Gastroesophageal sphincter (tissue), 4 donors: ENCODE results near the gene KBTBD12. TPM values are rescaled to one million over a fixed set of nuclear protein-coding genes. Genes with fewer than 3 reads are reported as not detected.
A peak's percentile ranks its signal among the peaks of the same experiment; 100 is the strongest.

ENCODE experiments used
- ATAC-seq: fragments of 150-250 bp; one replicate; pipeline ENCODE4 v1.9.1; 2016; ENCODE audit warnings: mild to moderate bottlenecking, moderate library complexity
- H3K27ac ChIP-seq, 4 donors: fragments of 200-600 bp; sonication (generic) in 3 of 4; 1 replicate in 3 of 4; 2 replicates in 1 of 4; pipeline ENCODE4 v1.5.1; 2016 to 2019
- H3K27me3 ChIP-seq: fragments of 200-600 bp; sonication (generic); one replicate; pipeline ENCODE4 v1.5.1; 2019
- H3K36me3 ChIP-seq, 2 donors: fragments of 200-600 bp; sonication (generic); one replicate each; pipeline ENCODE4 v1.5.1; 2019; ENCODE audit warnings: control low read depth in 1 of 2
- H3K4me1 ChIP-seq, 3 donors: fragments of 200-600 bp; sonication (generic); 1 replicate in 2 of 3; 2 replicates in 1 of 3; pipeline ENCODE4 v1.5.1; 2016 to 2019; ENCODE audit warnings: control low read depth in 2 of 3
- H3K4me3 ChIP-seq, 2 donors: fragments of 200-600 bp; sonication (generic); one replicate each; pipeline ENCODE4 v1.5.1; 2019; ENCODE audit warnings: mild to moderate bottlenecking in 1 of 2, moderate library complexity in 1 of 2
- H3K9me3 ChIP-seq, 3 donors: fragments of 200-600 bp; sonication (generic); one replicate each; pipeline ENCODE4 v1.5.1; 2017 to 2019; ENCODE audit warnings: control low read depth in 2 of 3
- EP300 ChIP-seq: sonication (generic); formaldehyde crosslinking; IDR thresholded peaks from one replicate; pipeline ENCODE4 v1.6.1; 2017; ENCODE audit warnings: antibody characterized with exemption, mild to moderate bottlenecking
- POLR2A ChIP-seq, 2 donors: fragments of 450-650 bp; IDR thresholded peaks; one replicate each; pipeline ENCODE4 v1.6.1; 2017; ENCODE audit warnings: antibody characterized with exemption in 2 of 2, mild to moderate bottlenecking in 2 of 2, moderate library complexity in 1 of 2
- POLR2AphosphoS5 ChIP-seq: sonication (generic); formaldehyde crosslinking; IDR thresholded peaks from one replicate; pipeline ENCODE4 v1.6.1; 2017; ENCODE audit warnings: antibody characterized with exemption
- whole genome bisulfite sequencing, 2 donors: methylation state at CpG; one replicate each; pipeline ENCODE4 v1.1.5; 2018; ENCODE audit warnings: low coverage in 1 of 2; 5-methylcytosine and 5-hydroxymethylcytosine counted together
- total RNA-seq, 4 donors: library from RNA; depleted of rRNA; stranded (reverse); fragments of >200 nt; gene quantifications; one replicate each; pipeline ENCODE4 v1.1.0, GENCODE V29; 2016
- TF ChIP-seq, protein P1 (sequence below), 4 experiments: fragments of 200-600 bp in 2 of 4; fragments of 450-650 bp in 2 of 4; sonication (generic) in 1 of 4; IDR thresholded peaks; one replicate each; pipeline ENCODE4 v1.5.1; 2017 to 2019; ENCODE audit warnings: antibody characterized with exemption in 4 of 4, mild to moderate bottlenecking in 2 of 4, moderate library complexity in 2 of 4

KBTBD12 gene
- total RNA-seq, 4 donors from 2014 or later, result 2.2 to 11.2 (median 5.8) TPM

DNA sequence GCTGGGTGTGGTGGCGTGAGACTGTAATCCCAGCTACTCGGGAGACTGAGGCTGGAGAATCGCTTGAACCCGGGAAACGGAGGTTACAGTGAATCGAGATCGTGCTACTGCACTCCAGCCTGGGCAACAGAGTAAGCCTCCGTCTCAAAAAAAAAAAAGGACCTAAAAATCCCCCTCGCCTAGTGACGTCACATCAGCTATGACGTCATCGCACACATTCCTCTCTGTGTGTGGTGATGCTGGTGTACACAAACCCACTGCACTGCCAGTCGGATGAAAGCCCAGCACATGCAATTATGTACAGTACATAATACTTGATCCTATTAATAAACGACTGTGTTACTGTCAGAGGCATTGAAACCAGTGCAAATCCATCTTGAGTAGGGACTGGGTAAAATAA, 97.0 kb downstream of the KBTBD12 start:
- no peak for TF ChIP-seq POLR2A (IDR thresholded peaks at IDR 0.05)
- no peak for TF ChIP-seq POLR2AphosphoS5
- TF ChIP-seq, protein P1, sequence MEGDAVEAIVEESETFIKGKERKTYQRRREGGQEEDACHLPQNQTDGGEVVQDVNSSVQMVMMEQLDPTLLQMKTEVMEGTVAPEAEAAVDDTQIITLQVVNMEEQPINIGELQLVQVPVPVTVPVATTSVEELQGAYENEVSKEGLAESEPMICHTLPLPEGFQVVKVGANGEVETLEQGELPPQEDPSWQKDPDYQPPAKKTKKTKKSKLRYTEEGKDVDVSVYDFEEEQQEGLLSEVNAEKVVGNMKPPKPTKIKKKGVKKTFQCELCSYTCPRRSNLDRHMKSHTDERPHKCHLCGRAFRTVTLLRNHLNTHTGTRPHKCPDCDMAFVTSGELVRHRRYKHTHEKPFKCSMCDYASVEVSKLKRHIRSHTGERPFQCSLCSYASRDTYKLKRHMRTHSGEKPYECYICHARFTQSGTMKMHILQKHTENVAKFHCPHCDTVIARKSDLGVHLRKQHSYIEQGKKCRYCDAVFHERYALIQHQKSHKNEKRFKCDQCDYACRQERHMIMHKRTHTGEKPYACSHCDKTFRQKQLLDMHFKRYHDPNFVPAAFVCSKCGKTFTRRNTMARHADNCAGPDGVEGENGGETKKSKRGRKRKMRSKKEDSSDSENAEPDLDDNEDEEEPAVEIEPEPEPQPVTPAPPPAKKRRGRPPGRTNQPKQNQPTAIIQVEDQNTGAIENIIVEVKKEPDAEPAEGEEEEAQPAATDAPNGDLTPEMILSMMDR (IDR thresholded peaks at IDR 0.05), result no peak
- no peak for TF ChIP-seq EP300
- Histone ChIP-seq H3K27me3 (peaks cover 50% of the 10 kb centered on the region), H3K36me3 (no peaks in the 10 kb centered on the region), H3K27ac (no peak overlapping the region), H3K4me1 (no peaks in the 10 kb centered on the region), H3K9me3 (no peaks in the 10 kb centered on the region), H3K4me3 (no peak overlapping the region)
- no peak for ATAC-seq
- 88 to 91% methylated on average over 1 to 6 of the region's 14 CpGs for whole genome bisulfite sequencing, 2 donors

DNA sequence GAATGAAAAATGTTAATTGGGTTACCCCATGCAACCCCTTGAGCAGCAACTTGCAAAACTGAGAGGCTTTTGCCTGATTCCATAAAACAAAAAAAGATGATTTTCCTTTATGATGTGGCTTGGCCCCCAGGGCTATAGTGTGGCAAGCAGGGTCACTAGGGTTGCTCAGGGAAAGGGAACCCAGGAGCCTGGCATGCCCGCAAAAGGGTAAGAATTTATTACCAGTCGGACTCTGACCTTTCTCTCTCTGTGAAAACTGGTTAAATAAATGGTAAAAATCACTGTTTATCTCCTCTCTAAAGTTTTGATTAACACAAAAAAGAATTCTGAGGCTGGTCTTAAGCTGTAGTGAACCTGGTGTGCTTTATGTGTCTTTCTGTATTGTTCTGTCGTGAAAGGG, 99.5 kb downstream of the KBTBD12 start:
- H3K4me3 ChIP-seq, result no peak overlapping the region
- H3K27ac ChIP-seq, result no peak overlapping the region
- H3K27me3 ChIP-seq, result peaks cover 30% of the 10 kb centered on the region
- no peaks in the 10 kb centered on the region for H3K36me3 ChIP-seq
- no peak for ATAC-seq
- TF ChIP-seq EP300 (no peak), POLR2A (IDR thresholded peaks at IDR 0.05) (no peak), POLR2AphosphoS5 (no peak)
- TF ChIP-seq, protein P1 (IDR thresholded peaks at IDR 0.05), result no peak
- WGBS, 2 donors, result 96 to 100% methylated on average over 2 to 3 of the region's 3 CpGs
- no peaks in the 10 kb centered on the region for H3K9me3 ChIP-seq
- H3K4me1 ChIP-seq, result no peaks in the 10 kb centered on the region

GRCh38 chr3:128016502-128016901, 101.5 kb downstream of the KBTBD12 start:
- Histone ChIP-seq H3K36me3 (no peaks in the 10 kb centered on the region), H3K9me3 (no peaks in the 10 kb centered on the region), H3K27me3 (peaks cover 11% of the 10 kb centered on the region), H3K27ac (no peak overlapping the region), H3K4me3 (no peak overlapping the region), H3K4me1 (no peaks in the 10 kb centered on the region)
- no peak for TF ChIP-seq EP300
- TF ChIP-seq POLR2A (IDR thresholded peaks at IDR 0.05), result no peak
- TF ChIP-seq POLR2AphosphoS5, result no peak
- TF ChIP-seq, protein P1 (IDR thresholded peaks at IDR 0.05), result no peak
- 89 to 95% methylated on average over 1 of the region's 1 CpG for WGBS, 2 donors
- no peak for ATAC-seq

- Histone ChIP-seq H3K36me3 (no peaks in the 10 kb centered on the region), H3K27ac (no peak overlapping the region), H3K27me3 (peaks cover 6% of the 10 kb centered on the region), H3K4me1 (no peaks in the 10 kb centered on the region), H3K4me3 (no peak overlapping the region), H3K9me3 (no peaks in the 10 kb centered on the region)
- TF ChIP-seq POLR2AphosphoS5, result no peak
- TF ChIP-seq, protein P1 (IDR thresholded peaks at IDR 0.05), result no peak
- TF ChIP-seq EP300, result no peak
- no peak for TF ChIP-seq POLR2A (IDR thresholded peaks at IDR 0.05)
- ATAC-seq, result peak; percentile 31
- WGBS, 2 donors, result 28 to 100% methylated on average over 1 to 2 of the region's 10 CpGs
These were observed 106.8 kb downstream of the KBTBD12 start for GRCh38 chr3:128021768-128022372.

DNA sequence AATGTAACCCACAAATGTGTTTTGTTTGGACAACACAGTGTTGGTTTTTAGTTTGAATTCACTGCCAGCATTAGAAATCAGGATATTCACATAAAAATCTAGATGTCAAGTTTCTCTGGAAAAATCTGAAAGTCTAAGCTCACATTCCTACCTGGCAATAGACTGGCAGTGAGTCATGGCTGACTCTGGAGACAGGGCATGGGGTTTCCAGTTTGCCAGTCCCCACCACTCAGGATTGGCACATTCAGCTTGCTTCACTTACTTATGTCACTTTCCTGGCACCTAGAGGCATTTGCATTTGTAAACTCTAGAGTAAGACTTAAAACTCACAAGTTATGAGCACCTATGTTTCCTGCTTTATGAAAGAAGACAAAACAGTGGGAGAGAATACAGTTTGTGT, 118.1 kb downstream of the KBTBD12 start:
- H3K4me1 ChIP-seq, result no peaks in the 10 kb centered on the region
- H3K27me3 ChIP-seq, result no peaks in the 10 kb centered on the region
- no peaks in the 10 kb centered on the region for H3K9me3 ChIP-seq
- TF ChIP-seq POLR2A (IDR thresholded peaks at IDR 0.05) (no peak), EP300 (no peak), POLR2AphosphoS5 (no peak)
- TF ChIP-seq, protein P1 (IDR thresholded peaks at IDR 0.05), result no peak
- H3K36me3 ChIP-seq, result no peaks in the 10 kb centered on the region
- no peak for ATAC-seq
- H3K4me3 ChIP-seq, result no peak overlapping the region
- H3K27ac ChIP-seq, result no peak overlapping the region
